A204.1 (cell line): ENCODE data around the gene ZNF618.

Experiments used
- FAIRE-seq: peaks from 2 replicates; lab custom pipeline; 2012; peaks lifted over from hg19 to GRCh38; lab: Jason Lieb, UNC

The ZNF618 gene

DNA sequence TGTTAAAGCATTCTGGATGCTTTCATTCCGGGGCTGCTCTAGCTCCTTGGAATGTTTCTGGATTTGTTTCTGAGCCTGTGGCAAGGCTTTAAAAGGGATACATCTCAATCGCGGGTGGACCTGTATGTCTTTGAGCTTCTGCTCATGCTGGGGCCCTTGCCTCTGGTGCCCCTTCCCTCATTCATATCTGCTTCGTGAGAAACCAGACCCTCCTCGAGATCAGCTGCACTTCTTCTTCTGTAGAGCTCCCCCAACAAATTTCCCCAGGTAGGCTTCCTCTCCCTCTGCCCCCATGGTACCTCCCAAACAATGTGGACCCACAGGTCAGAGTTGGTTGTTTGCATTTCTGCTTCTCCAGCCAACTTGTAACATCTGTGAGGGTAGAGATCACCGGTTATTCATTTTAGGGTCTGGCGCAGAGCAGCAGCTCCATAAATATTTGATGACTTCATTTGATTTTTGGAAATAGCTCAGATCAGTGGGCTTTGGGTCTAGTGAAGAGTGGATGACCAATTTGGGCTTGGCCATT lies 6.6 kb downstream of the ZNF618 start:
- FAIRE-seq: no peak

GRCh38 chr9:113885183-113886025 lies 9.3 kb downstream of the ZNF618 start:
- no peak for FAIRE-seq

- FAIRE-seq: no peak
Measured at GRCh38 chr9:113886026-113886369, 9.9 kb downstream of the ZNF618 start.

- peak; percentile 95 for FAIRE-seq
Measured at GRCh38 chr9:113886466-113886865, 10.4 kb downstream of the ZNF618 start.

DNA sequence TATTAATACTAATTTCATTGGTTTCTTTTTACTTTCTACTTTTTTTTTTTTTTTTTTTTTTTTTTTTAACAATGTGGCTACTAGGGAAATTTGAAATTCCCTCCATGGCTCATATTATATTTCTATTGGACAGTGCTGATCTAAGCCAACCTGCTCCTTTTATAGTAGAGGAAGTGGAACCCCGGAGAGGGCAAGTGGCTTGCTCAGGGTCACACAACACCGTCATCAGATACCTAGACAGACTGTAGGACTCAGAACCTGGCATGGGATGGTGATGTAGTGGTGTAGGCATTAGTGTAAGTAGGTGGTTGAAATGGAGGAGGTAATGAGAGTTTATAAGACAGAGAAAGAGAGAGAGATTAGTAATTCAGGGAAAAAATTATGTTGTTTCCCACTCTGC lies 10.8 kb downstream of the ZNF618 start:
- FAIRE-seq: no peak

GRCh38 chr9:113887436-113887835 lies 11.3 kb downstream of the ZNF618 start:
- FAIRE-seq: no peak

GRCh38 chr9:113888336-113888735 lies 12.2 kb downstream of the ZNF618 start:
- no peak for FAIRE-seq

DNA sequence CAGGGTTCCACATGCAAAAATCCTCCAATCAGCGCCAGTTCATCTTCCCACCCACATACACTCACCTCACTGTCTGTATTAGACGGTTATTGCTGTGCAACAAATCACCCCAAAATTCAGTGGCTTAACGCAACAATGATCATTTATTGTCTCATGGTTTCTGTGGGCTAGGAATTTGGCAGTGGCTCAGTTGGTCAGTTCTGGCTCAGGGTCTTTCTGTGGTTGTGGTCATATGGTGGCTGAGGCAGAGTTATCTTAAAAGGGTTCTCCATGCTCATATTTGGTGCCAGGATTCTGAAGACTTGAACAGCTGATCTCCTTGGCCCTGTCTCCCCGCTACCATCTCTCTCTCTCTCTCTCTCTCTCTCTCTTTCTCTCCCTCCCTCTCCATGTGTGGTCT lies 12.9 kb downstream of the ZNF618 start:
- FAIRE-seq: no peak

GRCh38 chr9:113890704-113891103 lies 14.6 kb downstream of the ZNF618 start:
- FAIRE-seq: no peak

- peak; percentile 11 for FAIRE-seq
Measured at GRCh38 chr9:113892861-113893491, 16.9 kb downstream of the ZNF618 start.

GRCh38 chr9:113894166-113894565 lies 18.1 kb downstream of the ZNF618 start:
- FAIRE-seq: no peak

DNA sequence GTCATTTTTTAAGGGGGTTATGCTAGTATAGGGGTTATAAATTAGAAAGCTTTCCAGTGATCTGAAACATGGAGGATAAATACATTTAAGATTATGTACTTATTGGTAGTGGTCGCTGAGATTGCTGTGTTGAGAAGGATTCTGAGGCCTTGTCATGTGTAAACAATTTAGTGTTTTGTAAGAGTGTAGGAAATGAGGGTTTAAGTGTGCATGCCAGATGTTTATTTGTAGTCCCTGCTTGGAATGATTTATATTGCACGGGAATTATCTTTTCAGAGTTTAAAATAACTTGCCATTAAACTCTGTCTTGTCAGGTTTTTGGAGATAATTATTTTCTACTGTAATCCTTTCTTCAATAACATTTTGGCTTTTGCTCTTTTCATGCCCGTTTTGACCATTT lies 19.4 kb downstream of the ZNF618 start:
- no peak for FAIRE-seq

DNA sequence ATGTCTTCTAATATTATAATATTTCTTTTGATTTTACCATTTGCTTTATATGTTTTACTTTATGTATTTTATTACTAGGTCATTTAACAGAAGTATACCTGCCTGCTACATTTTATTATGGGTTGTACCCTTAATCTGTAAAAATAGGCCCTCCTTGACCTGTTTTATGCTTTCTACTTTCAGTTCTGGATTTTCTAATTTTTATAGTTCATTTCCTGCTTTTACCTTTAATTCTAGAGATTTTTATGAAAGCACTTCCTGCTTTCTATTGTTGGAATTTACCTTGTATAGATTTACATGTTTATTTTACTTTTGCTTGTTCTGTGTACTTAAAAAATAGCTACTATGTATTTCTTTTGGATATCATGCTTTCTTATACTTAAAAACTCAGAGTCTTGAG lies 20.6 kb downstream of the ZNF618 start:
- FAIRE-seq: no peak

GRCh38 chr9:113898151-113898550 lies 22.0 kb downstream of the ZNF618 start:
- FAIRE-seq: no peak

GRCh38 chr9:113898596-113898995 lies 22.5 kb downstream of the ZNF618 start:
- no peak for FAIRE-seq

DNA sequence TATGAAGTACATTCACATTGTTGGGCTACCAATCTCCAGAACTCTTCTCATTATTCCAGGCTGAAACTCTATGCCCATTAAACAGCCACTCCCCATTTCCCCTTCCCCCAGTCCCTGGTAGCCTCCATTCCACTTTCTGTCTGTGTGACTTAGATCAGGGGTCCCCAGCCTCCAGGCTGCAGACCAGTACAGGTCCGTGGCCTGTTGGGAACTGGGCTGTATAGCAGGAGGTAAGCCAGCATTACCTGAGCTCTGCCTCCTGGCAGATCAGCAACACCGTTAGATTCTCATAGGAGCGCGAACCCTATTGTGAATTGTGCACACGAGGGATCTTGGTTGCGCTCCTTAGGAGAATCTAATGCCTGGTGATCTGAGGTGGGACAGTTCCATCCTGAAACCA lies 23.1 kb downstream of the ZNF618 start:
- FAIRE-seq: no peak

DNA sequence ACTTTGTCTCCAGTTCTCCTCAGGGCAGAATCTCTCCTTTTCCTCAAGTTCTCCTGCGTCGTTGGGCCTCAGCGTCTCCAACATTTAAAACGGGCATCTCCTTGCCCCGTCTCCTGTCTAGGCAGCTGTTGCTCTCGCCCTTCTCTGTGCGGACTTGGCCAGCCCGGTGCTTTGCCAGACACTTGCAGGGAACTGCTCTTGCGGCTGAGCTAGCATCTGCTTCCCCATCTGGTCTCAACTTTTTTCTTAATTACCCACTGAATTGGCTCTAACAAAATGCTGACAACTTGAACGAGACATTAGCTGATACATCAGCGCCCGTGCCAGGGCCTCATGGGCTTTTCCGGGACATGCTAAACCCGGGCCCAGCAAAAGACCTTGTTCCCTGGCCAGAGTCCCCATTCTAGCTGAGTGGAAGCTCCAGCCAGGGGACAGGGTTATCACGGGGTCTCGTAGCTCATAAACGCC lies 25.1 kb downstream of the ZNF618 start:
- no peak for FAIRE-seq

- no peak for FAIRE-seq
Measured at GRCh38 chr9:113903514-113904077, 27.5 kb downstream of the ZNF618 start.

DNA sequence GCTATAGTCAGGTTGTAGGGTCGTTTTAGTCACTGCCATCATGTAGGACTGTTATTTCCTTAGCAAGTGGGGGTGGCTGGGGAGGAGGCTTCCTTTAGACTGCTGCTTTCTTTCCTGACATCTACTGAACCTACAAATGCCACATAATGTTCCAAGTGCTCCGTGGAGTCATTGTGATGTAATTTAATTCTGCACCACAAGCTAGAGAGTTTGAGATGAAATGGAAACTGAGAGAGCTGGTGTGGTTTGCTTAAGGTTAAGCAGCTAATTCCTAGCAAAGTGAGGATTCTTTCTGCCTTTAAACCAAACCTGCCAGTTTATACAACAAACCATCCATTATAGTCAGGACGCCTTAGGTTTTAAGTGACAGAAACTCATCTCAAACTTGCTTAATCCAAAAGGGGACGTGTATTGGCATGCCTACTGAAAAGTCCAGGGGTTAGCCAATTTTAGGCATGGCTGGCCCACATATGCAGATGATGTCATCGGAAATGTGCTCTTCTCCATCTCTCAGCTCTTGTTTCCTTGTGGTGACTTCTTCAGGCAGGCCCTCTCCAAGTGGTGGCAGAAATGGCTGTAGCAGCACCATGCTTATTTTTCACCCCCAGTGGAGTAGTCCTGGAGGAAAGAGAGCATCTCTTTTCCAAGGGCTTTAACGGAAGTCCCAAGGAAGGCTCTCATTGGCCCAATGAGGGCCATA lies 30.5 kb downstream of the ZNF618 start:
- no peak for FAIRE-seq

GRCh38 chr9:113907282-113907681 lies 31.2 kb downstream of the ZNF618 start:
- FAIRE-seq: no peak

DNA sequence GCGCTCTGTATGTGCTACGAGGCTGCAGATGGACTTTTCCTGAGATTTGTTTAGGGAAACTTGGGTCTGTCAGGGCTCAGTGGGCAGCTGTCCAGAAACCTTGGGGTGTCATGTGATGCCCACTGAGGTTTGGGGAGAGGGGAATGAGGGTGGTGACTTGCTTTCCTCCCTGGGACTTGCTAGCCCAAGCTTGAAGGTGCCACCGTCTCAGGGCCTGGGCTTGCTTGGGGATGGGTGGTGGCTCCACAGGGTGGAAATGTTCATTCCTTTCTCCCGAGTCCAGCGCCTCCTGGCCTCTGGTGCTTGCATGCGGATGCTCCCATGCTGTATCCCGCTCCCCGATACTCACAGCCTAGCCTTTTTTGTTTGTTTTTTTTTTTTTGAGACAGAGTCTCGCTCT lies 33.3 kb downstream of the ZNF618 start:
- FAIRE-seq: no peak

GRCh38 chr9:113910036-113910639 lies 34.0 kb downstream of the ZNF618 start:
- FAIRE-seq: no peak
